Common myeloid progenitor, CD34-positive (primary cell): ENCODE data around the gene IGFLR1.

Source experiments
- CTCF ChIA-PET: fragments of 350-600 bp; sonication (Branson Sonifier 250); formaldehyde crosslinking; loops from one replicate; lab custom pipeline; 2021; ENCODE audit warnings: antibody characterized with exemption; lab: Charles Lee
- POLR2A ChIA-PET: fragments of 350-600 bp; sonication (Branson Sonifier 250); formaldehyde crosslinking; loops from one replicate; lab custom pipeline; 2021; ENCODE audit warnings: antibody characterized with exemption; lab: Charles Lee
- DNase-seq, 3 donors: peaks; one replicate each; pipeline versions ENCODE4 v3.0.0 to v3.0.0-alpha.2; 2013
- H3K27ac ChIP-seq, 2 experiments: 1 replicate in 1 of 2; 2 replicates in 1 of 2; pipeline ENCODE4 v1.7.0; 2013; ENCODE audit warnings: inconsistent platforms in 2 of 2, low read length in 2 of 2, mild to moderate bottlenecking in 2 of 2, low read depth in 1 of 2, moderate library complexity in 1 of 2; ENCODE audit not compliant: severe bottlenecking in 2 of 2, insufficient read depth in 1 of 2, poor library complexity in 1 of 2
- H3K27me3 ChIP-seq, 5 experiments: replicated peaks in 2 of 5; 1 replicate in 3 of 5; 2 replicates in 2 of 5; pipeline versions ENCODE4 v1.6.1 to v1.7.0; 2013; ENCODE audit warnings: low read length in 4 of 5, mild to moderate bottlenecking in 2 of 5, moderate library complexity in 2 of 5, inconsistent platforms in 1 of 5; ENCODE audit not compliant: insufficient read depth in 5 of 5, control insufficient read depth in 4 of 5
- H3K36me3 ChIP-seq, 4 experiments: 1 replicate in 2 of 4; 2 replicates in 2 of 4; pipeline versions ENCODE4 v1.6.1 to v1.7.0; 2013; ENCODE audit warnings: low read length in 3 of 4, control low read depth in 1 of 4, mild to moderate bottlenecking in 1 of 4; ENCODE audit not compliant: control insufficient read depth in 4 of 4, insufficient read depth in 4 of 4
- H3K4me1 ChIP-seq, 4 experiments: 1 replicate in 3 of 4; 2 replicates in 1 of 4; pipeline versions ENCODE4 v1.6.1 to v1.7.1; 2013; ENCODE audit warnings: low read length in 3 of 4, mild to moderate bottlenecking in 3 of 4, control low read depth in 1 of 4, inconsistent platforms in 1 of 4, moderate library complexity in 1 of 4; ENCODE audit not compliant: control insufficient read depth in 4 of 4, insufficient read depth in 4 of 4; ENCODE audit errors: control extremely low read depth in 1 of 4
- H3K4me3 ChIP-seq, 7 experiments: 1 replicate in 4 of 7; 2 replicates in 3 of 7; pipeline versions ENCODE4 v1.5.1 to v1.7.0; 2013; ENCODE audit warnings: mild to moderate bottlenecking in 7 of 7, low read length in 6 of 7, moderate library complexity in 6 of 7, inconsistent platforms in 2 of 7, low read depth in 2 of 7, control low read depth in 1 of 7; ENCODE audit not compliant: insufficient read depth in 4 of 7, control insufficient read depth in 1 of 7; ENCODE audit errors: extremely low read depth in 1 of 7
- H3K9me3 ChIP-seq, 5 experiments: 1 replicate in 4 of 5; 2 replicates in 1 of 5; pipeline versions ENCODE4 v1.6.1 to v1.7.1; 2013; ENCODE audit warnings: low read length in 4 of 5, mild to moderate bottlenecking in 2 of 5, inconsistent platforms in 1 of 5, low read depth in 1 of 5, moderate library complexity in 1 of 5; ENCODE audit not compliant: control insufficient read depth in 4 of 5, insufficient read depth in 2 of 5; ENCODE audit errors: control extremely low read depth in 1 of 5
- WGBS: methylation state at CpG from one replicate; pipeline ENCODE4 v1.1.5; 2013; ENCODE audit not compliant: insufficient coverage; 5-methylcytosine and 5-hydroxymethylcytosine counted together

Gene IGFLR1

GRCh38 chr19:35782589-35782988 lies 40.3 kb upstream of the IGFLR1 start:
- CTCF ChIA-PET = interaction anchor here (0.7 kb wide), 1 partner anchor 11 kb away, joined by 3 read pairs; no protein-coding TSS in a partner anchor
- Histone ChIP-seq H3K27me3 (no peaks in the 10 kb centered on the region), H3K27ac (no peak overlapping the region), H3K4me1 (no peaks in the 10 kb centered on the region), H3K9me3 (no peaks in the 10 kb centered on the region), H3K4me3 (no peak overlapping the region), H3K36me3 (peaks cover 7 to 76% (median 32%) of the 10 kb centered on the region in 4 experiments)
- no peak for DNase-seq
- WGBS = 98% methylated on average over 9 of the region's 12 CpGs
- POLR2A ChIA-PET = no interaction called here

- ChIA-PET POLR2A (no interaction called here), CTCF (no interaction called here)
- WGBS = 100% methylated on average over 6 of the region's 9 CpGs
- no peak overlapping the region for H3K27ac ChIP-seq
- H3K36me3 ChIP-seq = peaks cover 7 to 72% (median 32%) of the 10 kb centered on the region in 4 experiments
- DNase-seq = no peak
- no peaks in the 10 kb centered on the region for H3K9me3 ChIP-seq
- no peaks in the 10 kb centered on the region for H3K4me1 ChIP-seq
- no peaks in the 10 kb centered on the region for H3K27me3 ChIP-seq
- H3K4me3 ChIP-seq = no peak overlapping the region
Observed at GRCh38 chr19:35781650-35782049, 39.4 kb upstream of the IGFLR1 start.

- ChIA-PET CTCF (no interaction called here), POLR2A (no interaction called here)
- Histone ChIP-seq H3K4me3 (no peak overlapping the region), H3K9me3 (no peaks in the 10 kb centered on the region), H3K27ac (no peak overlapping the region), H3K4me1 (peaks cover 0 to 9% (median 5%) of the 10 kb centered on the region in 4 experiments), H3K36me3 (peaks cover 7 to 64% (median 29%) of the 10 kb centered on the region in 4 experiments), H3K27me3 (no peaks in the 10 kb centered on the region)
- WGBS = 98% methylated on average over 9 of the region's 20 CpGs
- no peak for DNase-seq
Observed at GRCh38 chr19:35780717-35781116, 38.5 kb upstream of the IGFLR1 start.

- Histone ChIP-seq H3K27me3 (no peaks in the 10 kb centered on the region), H3K9me3 (no peaks in the 10 kb centered on the region), H3K4me1 (peaks cover 0 to 10% (median 6%) of the 10 kb centered on the region in 4 experiments), H3K27ac (no peak overlapping the region), H3K36me3 (peaks cover 7 to 58% (median 28%) of the 10 kb centered on the region in 4 experiments), H3K4me3 (no peak overlapping the region)
- WGBS = 97% methylated on average over 8 of the region's 16 CpGs
- CTCF ChIA-PET = no interaction called here
- POLR2A ChIA-PET = no interaction called here
- no peak for DNase-seq
Observed at GRCh38 chr19:35780058-35780457, 37.8 kb upstream of the IGFLR1 start.

- CTCF ChIA-PET = no interaction called here
- peaks cover 7 to 55% (median 28%) of the 10 kb centered on the region in 4 experiments for H3K36me3 ChIP-seq
Observed at GRCh38 chr19:35779033-35779432, 36.8 kb upstream of the IGFLR1 start.

GRCh38 chr19:35777961-35778360 lies 35.7 kb upstream of the IGFLR1 start:
- 95% methylated on average over 6 of the region's 7 CpGs for WGBS
- ChIA-PET POLR2A (interaction anchor here (0.6 kb wide), 1 partner anchor 13 kb away, joined by 3 read pairs; no protein-coding TSS in a partner anchor), CTCF (interaction anchor here (1.0 kb wide), 1 partner anchor 11 kb away, joined by 3 read pairs; no protein-coding TSS in a partner anchor)
- no peak overlapping the region for H3K4me3 ChIP-seq
- H3K9me3 ChIP-seq = no peaks in the 10 kb centered on the region
- H3K27me3 ChIP-seq = no peaks in the 10 kb centered on the region
- H3K36me3 ChIP-seq = peaks cover 7 to 49% (median 28%) of the 10 kb centered on the region in 4 experiments
- peaks cover 0 to 17% (median 10%) of the 10 kb centered on the region in 4 experiments for H3K4me1 ChIP-seq
- DNase-seq = no peak
- no peak overlapping the region for H3K27ac ChIP-seq

More at GRCh38 chr19:35779033-35779432, 36.8 kb upstream of the IGFLR1 start:
- Histone ChIP-seq H3K9me3 (no peaks in the 10 kb centered on the region), H3K27ac (no peak overlapping the region), H3K4me1 (peaks cover 0 to 17% (median 10%) of the 10 kb centered on the region in 4 experiments), H3K4me3 (no peak overlapping the region), H3K27me3 (no peaks in the 10 kb centered on the region)
- WGBS = 96% methylated on average over 7 of the region's 8 CpGs
- POLR2A ChIA-PET = no interaction called here
- no peak for DNase-seq

- Histone ChIP-seq H3K9me3 (no peaks in the 10 kb centered on the region), H3K36me3 (peaks cover 7 to 42% (median 23%) of the 10 kb centered on the region in 4 experiments), H3K4me1 (peaks cover 0 to 17% (median 10%) of the 10 kb centered on the region in 4 experiments), H3K4me3 (no peak overlapping the region), H3K27me3 (no peaks in the 10 kb centered on the region), H3K27ac (no peak overlapping the region)
- ChIA-PET POLR2A (interaction anchor here (0.6 kb wide), 1 partner anchor 14 kb away, joined by 3 read pairs; no protein-coding TSS in a partner anchor), CTCF (interaction anchor here (1.0 to 1.2 kb wide), 2 partner anchors 12 to 14 kb away, joined by 3 read pairs; no protein-coding TSS in a partner anchor)
- DNase-seq = no peak
- WGBS = 99% methylated on average over 14 of the region's 19 CpGs
Observed at GRCh38 chr19:35777086-35777841, 35.0 kb upstream of the IGFLR1 start.
